GM18517 (cell line): ENCODE results near the gene ABHD17A.

Experiments
- ATAC-seq: cut with Tn5 transposase; IDR thresholded peaks from one replicate; pipeline ENCODE4 v1.9.1; 2021; ENCODE audit warnings: mild to moderate bottlenecking, moderate library complexity; ENCODE audit not compliant: unreplicated experiment

The ABHD17A gene

DNA sequence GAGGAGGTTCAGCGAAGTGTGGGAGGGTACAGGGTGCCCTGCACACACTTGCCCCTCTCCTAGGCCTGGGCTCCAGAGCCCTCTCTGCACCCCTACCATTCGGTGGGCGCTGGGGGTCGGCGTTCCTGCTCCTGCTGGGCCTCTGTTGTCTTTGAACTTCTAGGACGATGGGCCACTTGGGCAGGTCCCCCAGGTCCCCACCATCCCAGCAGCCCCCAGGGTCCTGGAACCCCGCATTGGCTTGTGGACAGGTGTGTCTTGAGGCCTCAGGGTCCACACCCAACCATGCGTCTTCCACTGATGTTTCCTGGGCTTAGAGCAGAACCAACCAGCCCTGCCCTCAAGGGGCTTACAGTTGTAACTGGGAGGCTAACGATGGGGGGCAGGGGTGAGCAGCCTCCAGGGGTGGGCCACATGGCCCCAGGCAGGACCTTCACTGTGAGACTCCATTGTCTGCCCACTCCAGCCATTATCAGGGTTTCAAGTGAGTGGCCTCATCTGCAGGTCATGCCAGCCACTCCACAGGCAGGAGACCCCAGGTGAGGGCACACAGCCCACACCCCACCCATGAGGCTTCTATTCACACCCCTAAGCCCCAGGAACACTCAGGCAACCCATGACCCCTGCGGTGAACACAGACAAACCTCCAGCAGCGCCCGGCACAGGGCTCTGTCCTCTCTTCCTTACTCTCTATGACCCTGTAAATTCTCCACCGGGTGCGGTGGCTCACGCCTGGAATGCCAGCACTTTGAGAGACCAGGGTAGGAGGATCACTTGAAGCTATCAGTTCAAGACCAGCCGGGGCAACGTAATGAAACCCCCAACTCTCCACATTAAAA lies 19.9 kb downstream of the ABHD17A start:
- ATAC-seq, result no peak

DNA sequence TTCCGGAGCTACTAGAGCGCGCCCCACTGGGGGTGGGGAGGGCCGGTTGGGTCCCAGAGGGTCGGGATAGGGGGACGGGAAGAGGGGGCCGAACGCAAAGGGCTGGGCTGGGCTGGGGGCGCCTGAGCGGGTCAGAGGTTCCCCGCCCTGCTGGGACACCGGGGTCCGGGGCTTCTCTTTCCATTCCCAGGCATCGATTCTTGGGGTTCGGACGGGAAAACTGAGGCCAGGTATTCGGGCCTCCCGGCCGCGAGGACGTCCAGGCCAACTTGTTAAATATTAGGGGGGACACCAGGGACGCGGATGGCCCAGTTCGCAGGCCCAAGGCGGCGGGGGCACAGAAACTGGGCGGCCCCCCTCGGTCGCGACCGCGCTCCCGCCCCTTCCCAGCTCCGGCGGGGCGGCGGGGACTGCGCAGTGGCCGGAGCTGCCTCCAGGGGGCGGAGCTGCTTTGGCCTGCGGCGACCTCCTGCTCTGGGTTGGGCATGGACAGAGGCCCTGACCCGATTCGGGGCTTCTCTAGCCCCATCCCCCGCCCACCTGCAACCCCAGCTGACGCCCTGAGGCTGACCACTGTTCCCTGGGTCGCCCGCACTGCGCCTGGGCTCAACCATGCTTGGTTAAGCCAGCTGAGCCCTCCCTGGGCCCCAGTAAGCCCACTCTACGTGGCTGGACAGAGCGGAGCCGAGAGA lies 20.7 kb downstream of the ABHD17A start:
- ATAC-seq, result peak; percentile 28

DNA sequence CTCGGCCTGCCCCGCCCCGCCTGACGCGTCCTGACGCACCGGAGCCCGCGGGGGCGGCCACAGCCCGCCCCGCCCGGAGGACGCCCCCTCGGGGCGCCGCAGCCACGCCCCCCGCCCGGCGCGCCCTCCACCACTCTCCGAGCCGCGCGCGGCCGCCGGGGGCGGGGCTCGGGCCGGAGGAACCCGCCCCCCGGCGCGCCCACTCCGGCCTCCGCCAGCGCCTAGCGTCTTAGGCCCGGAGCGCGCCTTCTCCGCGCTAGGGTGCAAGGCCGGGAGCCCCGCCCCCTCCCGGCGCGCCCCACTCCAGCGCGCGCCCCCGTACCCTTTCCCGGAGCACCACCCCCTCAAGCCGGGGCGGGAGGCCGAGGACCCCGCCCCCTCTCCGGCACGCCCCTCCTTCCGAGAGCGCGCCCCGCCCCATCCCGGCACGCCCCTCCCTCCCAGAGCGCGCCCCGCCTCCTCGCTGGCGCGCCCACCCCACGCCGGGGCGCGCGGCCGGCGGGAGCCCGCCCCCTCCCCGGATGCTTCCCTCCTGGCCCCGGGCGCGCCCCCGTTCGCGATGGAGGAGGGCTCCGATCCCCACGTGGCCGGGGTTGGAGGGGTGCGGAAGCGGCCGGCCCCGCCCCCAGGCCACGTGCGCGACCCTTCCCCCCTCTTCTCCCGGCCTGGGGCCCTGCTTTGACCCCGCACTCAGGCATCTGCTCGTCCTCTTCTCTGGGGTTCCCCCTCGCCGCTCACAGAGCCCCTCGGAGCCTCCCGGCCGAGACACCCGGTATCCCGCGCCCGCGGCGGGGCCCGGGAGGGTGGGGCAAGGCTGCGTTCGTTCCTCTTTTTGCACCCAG lies 21.4 kb downstream of the ABHD17A start:
- peak; percentile 46 for ATAC-seq

DNA sequence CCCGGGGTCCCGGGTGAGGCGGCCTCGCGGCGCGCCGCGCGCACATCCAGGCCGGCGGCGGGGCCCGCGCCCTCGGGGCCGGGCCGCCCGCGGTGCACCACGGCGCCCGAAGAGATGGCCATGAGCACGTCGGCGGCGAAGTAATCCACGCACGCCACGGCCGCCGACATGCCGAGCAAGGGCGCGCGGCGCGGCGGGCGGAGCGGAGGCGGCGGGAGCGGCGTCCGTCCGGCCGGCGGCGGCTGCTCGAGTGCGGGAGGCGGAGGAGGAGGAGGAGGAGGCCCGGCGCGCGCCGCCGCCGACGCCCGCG lies 22.0 kb downstream of the ABHD17A start, which contains the start of gene KLF16:
Gene KLF16, minus strand, starts transcription at position 252 of the 310 bp plus-strand sequence. Its CDS starts 82 bp downstream, at position 170.
- ATAC-seq, result peak; percentile 8

DNA sequence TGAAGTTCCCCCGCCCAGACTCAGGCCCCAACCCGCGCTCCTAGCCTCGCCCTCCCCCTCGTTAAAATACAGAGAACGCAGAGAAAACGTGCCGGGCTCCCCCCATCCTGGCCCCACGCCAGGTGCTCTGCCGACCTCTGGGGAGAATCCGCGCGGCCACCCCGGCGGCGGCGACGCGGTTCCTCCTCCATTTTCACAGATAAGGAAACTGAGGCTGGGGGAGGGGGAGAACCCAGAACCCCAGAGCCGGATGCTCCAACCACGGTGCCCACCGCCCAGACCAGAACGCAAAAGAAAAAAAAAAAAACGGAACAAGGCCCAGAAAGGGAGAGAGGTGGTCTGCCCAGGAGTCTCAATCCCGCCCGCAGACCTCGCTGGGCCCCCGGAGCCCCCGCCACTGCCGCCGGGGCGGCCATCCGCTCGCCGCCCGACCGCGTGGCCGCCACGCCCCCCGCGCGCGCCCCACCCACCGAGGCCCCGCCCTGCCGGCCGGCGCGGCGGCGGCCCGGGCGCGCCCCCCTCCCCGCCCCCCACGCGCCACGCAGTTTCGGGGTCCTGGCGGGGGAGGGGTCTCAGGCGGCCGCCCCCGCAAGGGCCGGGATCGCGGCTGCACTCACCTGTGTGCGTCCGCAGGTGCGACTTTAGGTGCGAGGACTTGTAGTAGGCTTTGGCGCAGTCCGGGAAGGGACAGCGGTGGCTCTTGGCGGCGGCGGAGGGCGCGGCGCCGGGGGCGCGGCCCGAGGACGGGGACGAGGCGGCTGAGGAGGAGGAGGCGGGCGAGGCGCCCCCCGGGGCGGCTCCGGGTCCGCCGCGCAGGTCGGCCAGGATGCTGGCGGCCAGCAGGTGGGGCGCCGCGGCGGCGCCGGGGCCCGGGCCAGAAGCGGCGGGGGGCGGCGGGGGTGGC lies 22.6 kb downstream of the ABHD17A start:
- ATAC-seq, result peak; percentile 4

DNA sequence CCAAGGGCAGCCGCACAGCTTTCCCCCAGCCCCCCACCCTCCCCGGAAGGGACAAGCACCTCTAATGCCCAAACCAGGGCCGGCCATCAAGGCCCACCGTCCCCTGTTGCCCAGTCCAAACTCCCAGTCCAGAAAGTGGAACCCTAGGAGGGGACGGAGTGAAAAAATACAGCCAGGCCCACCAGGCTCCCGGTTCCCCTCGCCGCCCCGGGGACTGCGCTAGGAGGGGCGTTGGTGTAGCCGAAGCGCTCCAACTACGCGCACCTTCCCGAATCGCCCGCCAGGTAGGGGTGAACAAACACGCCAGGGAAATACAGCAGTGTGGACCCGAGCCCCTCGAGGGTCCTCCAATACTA lies 23.2 kb downstream of the ABHD17A start:
- no peak for ATAC-seq

DNA sequence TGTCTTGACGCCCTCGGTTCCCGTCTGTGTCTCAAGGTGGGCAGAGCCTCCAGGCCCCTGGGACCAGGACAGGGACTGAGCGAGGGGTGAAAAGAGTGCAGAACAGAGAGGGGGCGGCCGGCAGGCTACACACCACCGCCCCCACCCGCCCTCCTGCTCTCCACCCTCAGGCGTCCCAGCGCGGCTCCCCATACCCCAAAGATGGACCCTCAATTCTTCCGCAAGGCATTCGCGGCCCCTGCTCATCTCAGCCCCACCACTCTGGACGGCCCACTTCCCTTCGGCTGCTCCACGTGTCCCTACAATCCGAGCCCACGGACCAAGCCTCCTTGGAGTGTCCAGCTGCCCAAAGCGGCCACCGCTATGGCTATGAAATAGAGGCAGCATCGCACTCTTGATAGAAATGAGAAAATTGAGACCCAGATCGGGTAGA lies 23.7 kb downstream of the ABHD17A start:
- no peak for ATAC-seq

DNA sequence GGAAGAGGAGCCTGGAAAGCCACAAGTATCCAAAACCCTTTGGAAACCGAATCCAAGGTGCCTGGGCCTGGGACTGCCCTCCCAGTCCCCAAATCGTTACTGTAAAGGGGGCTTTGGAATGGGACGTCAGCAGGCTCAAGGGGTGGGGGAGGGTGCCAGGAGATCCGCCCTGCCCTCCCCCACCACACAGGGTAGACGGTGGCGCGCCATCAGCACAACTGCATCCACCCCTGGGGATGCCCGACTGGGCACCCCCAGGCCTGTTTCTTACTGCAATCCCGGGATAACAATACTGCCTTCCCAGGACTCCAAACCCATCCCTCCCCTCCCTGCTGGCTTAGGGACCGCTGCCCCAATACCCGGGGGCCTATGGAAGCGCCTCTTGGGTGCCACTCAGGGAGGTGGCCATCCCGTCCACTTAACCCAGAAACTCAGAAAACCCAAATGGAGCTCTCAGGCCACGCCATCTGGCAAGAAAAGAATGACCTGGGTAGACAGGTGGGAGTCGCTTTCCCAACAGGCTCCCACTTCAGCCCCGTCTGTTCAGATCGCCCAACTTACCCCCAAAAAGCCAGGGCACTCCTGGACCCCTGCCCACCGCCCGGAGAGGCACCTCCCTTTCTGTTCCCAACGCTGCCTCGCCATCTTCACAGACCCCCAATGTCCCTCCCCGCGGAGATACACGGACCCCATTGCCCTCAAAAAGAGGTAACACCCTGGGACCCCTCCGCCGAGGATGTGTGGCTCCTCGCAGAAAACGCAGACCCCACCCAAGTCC lies 24.3 kb downstream of the ABHD17A start:
- no peak for ATAC-seq

DNA sequence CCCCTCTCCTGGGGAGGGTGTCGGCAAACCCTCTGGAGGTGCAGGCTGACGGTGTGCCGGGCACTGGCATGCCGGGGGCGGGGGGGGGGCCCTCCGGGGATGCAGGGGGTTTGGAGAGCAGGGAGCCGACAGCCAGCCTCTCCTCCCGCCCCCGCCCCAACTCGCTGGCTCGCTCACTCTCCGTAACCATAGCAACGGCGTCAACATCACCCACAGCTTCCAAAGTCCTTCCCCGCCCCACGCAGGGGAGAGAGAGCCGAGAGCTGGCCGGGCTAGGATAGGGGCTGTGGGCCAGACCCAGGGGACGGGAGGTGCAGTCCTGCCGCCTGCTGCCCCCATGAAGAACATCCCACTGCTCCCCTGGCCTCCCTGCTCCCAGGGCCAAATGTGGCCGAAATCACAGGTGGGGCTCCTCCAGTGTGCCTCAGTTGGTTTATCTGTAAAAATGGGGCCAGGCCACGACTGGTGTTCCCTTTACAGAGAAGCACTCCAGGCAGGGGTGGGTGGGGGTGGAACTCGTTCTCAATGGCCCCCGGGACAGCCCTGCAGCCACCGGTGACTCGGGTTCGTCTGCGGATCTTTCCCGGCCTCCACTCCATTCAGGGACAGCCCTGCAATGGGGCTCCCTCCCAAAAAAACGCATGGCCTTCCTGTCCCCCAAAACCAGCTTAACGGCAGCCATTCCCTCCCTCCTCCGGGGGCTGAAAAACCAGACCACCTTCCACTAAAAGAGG lies 25.1 kb downstream of the ABHD17A start:
- ATAC-seq, result no peak

DNA sequence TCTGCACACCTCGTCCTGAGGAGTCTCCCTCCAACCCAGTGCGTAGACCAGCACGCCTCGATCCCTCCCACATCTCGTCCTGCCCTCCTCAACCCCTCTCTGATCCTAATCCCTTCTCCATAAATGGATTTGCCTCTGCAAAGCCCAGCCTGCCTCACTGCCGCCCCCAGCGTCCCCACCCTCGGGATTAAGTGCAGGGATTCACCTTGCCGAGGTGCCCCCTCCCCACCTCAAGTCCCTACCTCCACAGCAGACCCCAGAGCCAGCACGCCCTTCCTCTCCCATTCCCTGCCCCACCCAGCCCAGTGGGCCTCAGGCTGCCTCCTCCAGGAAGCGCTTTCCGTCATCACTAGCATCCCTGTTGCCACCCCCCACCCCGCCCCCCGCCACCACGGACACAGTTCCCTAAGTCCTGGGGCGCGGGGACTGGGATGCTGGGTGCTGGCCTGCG lies 25.9 kb downstream of the ABHD17A start:
- no peak for ATAC-seq

DNA sequence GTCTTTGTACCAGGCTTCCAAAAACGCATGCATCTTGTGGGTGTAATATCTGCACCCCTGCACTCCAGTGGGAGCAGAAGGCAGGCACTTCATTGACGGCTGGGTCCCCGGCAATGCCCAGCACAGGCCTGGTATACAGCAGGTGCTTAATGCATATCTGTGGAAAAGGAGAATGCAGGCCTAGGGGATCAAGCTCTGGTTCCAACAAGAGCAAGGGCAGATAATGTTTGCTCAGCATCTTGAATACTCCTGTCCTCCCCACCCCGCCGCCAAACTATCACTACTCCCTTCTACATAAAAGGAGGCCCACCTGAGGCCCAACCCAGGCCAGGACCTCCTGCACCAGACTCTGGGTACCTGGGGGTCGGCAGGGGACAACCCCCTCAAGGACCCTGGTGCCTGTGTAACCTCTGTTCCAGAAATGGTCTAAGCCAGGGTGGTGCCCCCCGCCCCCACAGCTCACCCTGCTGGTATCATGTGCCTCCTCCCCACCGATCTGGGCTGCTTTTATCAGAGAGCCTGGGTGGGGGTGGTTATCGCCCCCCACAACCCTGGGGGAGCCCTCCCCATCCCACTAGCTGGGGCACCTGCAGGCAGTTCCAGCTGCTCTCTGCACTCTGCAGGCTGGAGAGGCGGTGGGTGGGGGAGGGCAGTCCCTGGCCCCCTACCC lies 26.7 kb downstream of the ABHD17A start:
- ATAC-seq, result no peak

DNA sequence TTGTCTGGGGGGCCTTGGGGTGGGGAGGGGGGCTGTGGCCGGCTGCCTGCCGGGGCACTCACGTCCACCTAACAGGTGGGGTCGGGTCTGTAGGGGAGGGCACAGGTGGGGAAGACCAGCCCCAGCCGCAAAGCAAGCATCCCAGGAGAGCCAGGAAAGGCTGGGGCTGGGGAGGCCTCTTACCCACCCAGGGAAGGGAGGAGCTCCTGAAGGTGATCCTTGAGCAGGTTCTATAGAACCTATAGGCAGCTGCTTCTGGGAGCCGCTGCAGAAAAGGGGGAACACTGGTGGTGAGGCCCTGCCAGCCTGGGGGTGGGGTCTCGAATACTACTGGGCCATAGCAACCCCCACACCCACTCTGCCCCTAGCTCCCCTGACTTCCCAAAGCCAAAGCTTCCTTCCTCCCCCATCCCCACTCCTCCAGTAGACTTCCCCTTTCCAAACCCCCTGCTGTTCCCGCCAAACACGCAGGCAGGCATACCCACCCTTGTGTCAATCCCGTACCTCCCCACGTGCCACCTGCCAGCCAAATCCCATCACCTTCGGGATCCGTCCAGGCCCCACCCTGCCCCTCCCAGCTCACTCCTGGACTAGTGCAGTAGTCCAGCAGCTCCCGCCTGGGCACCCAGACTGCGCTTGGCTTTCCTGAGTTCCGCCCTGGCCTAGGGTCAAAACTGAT lies 27.5 kb downstream of the ABHD17A start:
- ATAC-seq, result no peak

DNA sequence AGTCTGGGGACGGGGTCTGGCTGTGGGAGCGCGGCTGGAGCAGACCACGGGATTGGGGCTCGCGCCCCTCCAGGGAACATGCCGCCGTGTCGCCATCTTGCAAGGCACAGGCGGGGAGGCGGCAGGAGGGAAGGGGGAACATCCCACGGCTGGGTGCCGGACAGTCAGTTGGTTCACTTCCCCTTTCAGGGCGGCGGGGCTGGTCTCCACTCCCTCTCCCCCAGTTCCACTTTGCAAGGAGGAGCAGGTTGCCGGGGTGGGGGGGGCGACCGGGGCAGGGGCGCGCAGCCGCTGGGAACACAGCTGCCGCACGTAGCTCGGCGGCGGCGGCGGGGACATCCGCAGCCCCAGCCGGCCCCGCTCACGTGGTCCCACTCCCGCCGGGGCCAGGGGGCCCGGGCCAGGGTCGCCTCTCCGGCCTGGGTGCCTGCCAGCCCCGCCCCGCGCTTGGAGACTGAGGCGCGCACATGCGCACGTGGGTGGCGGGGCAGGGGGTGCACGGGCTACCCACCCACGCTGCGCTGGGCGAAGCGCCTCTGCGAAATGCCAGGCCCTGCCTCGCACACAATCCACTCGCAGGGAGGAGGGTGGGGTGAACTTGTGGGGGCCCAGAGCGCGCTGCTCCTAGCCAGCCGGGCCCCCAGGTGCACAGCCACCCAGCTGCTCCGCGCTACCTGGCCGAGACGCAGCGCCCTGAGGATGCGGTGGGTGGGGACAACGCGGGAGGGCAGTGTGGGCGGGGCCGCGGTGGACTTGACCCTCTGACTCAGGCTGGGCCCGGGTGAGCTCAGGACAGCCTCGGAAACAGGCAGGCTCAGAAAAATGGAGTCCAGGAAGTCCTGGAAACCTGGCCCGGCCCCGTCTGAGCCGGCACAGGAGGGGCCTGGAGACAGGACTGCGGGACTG lies 28.3 kb downstream of the ABHD17A start:
- ATAC-seq, result no peak

DNA sequence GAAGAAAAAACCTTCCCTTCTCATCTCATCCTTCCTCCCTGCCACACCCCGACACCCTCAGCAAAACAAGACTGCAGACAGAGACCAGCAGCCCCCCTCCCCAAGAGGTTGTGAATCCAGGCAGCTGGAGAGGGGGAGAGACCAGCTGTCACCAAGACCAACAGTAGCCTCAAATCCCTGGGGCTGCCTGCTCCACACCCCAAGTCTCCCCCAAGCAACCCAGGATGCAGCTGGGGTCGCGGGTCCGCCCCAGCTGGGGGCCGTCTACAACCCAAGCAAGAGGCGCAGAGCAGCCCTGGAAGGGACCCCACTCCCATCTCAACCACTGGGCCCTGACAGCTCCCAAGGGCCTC lies 29.0 kb downstream of the ABHD17A start:
- ATAC-seq, result no peak

DNA sequence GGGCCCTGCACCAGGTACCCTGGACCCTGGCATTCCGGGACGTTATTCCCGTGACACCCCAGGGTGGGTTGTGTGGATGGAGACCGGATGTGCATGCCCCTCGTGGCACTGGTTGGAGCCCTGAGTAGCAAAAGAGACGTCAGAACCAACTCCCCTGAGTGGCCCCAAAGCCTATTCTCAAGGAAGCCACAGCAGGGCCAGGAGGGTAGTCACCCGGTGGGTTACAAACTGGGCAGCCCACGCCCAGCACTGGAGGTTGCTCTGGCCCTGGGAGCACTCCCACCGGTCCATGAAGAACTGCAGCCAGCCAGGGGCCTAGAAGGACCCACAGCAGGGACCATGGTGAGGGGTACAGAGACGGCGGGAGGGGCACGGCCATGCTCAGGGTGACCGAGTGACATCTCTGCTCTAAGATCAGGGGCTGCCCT lies 29.5 kb downstream of the ABHD17A start:
- no peak for ATAC-seq

DNA sequence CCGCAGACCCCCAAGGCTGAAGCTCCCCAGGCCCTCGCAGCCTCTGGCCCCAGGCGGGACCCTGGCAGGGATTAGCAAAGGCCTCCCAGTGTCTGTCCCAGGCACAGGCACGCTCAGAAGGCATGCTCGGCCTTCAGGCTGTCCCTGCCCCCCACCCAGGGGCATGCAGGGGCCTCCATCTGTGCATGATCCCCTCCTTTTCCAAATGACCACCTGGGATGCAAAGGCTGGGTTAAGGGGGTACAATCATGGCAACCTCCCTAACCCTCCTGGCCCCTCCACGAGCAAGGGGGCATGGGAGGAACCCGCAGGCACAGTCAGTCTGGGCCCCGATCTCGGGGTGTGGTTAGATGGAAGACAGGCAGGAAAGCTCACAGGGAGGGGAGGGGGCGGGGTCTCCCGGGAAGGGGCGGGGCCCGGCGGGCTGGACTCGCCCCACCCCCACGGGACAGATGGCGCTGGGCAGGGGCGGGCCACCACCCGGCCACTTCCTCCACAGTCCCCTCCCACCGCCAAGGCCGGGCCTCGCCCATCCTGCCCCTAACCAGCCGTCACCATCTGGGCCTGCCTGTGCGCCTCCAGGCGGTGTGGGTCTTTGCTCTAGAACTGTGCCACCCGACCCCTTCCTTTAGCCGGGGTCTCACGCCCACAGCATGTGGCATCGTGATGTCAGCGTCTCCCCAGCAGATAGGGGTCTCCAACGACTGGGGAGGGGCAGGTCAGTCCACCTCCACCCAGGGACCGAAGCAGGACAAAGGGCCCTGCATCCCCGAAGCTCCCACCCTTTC lies 30.1 kb downstream of the ABHD17A start:
- ATAC-seq, result no peak
